Esophagus squamous epithelium (tissue), 4 donors: Measurements from ENCODE around the gene WFIKKN1.

Source experiments
- CTCF ChIP-seq, 6 experiments: fragments of 450-650 bp in 4 of 6; fragments of 200-600 bp in 2 of 6; sonication (generic) in 2 of 6; IDR thresholded peaks; one replicate each; pipeline ENCODE4 v1.5.1; 2016 to 2019; ENCODE audit warnings: antibody characterized with exemption in 6 of 6, mild to moderate bottlenecking in 4 of 6, moderate library complexity in 4 of 6
- POLR2A ChIP-seq, 4 donors: fragments of 450-650 bp; IDR thresholded peaks; one replicate each; pipeline ENCODE4 v1.6.1; 2017; ENCODE audit warnings: antibody characterized with exemption in 4 of 4, mild to moderate bottlenecking in 4 of 4, moderate library complexity in 3 of 4

GRCh38 chr16:591892-592517 lies 38.8 kb upstream of the WFIKKN1 start:
- TF ChIP-seq CTCF (IDR thresholded peaks at IDR 0.05) (no peak), POLR2A (IDR thresholded peaks at IDR 0.05) (no peak)
